Measurements from ENCODE around the gene KBTBD13.

- TF ChIP-seq, protein P1, sequence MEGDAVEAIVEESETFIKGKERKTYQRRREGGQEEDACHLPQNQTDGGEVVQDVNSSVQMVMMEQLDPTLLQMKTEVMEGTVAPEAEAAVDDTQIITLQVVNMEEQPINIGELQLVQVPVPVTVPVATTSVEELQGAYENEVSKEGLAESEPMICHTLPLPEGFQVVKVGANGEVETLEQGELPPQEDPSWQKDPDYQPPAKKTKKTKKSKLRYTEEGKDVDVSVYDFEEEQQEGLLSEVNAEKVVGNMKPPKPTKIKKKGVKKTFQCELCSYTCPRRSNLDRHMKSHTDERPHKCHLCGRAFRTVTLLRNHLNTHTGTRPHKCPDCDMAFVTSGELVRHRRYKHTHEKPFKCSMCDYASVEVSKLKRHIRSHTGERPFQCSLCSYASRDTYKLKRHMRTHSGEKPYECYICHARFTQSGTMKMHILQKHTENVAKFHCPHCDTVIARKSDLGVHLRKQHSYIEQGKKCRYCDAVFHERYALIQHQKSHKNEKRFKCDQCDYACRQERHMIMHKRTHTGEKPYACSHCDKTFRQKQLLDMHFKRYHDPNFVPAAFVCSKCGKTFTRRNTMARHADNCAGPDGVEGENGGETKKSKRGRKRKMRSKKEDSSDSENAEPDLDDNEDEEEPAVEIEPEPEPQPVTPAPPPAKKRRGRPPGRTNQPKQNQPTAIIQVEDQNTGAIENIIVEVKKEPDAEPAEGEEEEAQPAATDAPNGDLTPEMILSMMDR (IDR thresholded peaks at IDR 0.05), result no peak
- TF ChIP-seq POLR2AphosphoS5 (IDR thresholded peaks at IDR 0.05; ENCODE audit: low read depth, low read length) (no peak), REST (IDR thresholded peaks at IDR 0.05; ENCODE audit: insufficient read depth in 1 of 2, low read depth in 2 of 2, low read length in 1 of 2) (no peak)
Observed at GRCh38 chr15:65089206-65089824, 12.8 kb downstream of the KBTBD13 start.

All from Panc1 (cell line).